Dedifferentiated amniotic fluid mesenchymal stem cell (primary cell): ENCODE data around the gene IER2.

Experiments
- DNase-seq: peaks from one replicate; pipeline ENCODE4 v3.0.0-alpha.2; 2016; ENCODE audit errors: extremely low spot score

The IER2 gene

DNA sequence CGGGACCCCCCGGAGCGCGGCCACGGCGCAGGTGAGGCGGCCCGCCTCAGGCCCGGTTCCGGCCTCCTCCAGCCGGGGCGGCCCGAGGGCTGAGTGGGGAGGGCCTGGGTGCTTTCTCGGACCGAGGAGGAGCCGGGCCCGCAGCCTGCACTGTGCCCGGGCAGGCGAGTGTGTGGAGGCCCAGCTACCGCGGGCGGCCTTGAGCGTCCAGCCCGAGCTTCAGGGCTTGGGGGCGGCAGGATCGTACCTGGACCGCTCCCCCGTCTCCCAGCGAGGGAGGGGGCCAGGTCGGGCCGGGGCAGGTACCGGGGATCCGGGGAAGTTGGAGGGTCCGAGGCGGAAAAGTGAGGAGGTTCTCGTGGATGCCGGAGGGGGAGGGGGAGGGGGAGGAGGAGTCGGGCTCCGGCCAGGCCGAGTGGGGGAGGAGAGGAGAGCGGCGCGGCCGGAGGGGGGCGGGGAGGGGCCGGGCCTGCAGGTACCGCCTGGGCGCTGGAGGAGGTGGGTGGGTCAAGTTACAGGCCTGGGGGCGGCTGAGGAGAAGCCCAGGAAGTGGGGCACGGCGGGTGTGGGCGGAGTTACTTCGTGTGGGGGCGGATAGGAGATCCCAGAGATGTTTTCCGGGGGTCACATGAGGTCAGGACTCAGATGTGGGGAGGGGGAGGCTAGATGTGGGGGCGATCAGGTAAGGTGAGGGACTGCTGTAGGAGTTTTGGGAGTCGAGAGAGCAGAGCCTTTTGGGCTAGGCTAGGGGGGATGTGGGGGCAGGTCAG lies 31.6 kb upstream of the IER2 start:
- DNase-seq = no peak

DNA sequence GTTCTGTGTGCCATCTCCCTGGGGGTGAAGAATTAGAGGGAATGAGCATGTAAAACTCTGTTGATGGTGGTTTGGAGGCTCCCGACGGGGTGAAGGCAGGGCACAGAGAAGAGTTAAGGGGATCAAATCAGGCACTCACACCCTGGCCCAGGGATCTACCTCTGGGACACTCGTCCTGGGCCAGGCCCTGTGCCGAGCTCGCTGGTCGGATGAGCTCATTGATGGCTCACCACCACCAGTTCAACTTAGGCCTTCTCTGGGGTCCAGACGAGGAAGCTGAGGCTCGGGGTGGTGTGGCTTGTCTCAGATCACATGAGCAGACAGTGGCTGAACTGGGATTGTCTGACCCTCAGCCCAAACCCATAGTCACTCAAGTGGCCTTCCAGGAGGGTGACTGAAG lies 30.6 kb upstream of the IER2 start:
- DNase-seq = no peak

DNA sequence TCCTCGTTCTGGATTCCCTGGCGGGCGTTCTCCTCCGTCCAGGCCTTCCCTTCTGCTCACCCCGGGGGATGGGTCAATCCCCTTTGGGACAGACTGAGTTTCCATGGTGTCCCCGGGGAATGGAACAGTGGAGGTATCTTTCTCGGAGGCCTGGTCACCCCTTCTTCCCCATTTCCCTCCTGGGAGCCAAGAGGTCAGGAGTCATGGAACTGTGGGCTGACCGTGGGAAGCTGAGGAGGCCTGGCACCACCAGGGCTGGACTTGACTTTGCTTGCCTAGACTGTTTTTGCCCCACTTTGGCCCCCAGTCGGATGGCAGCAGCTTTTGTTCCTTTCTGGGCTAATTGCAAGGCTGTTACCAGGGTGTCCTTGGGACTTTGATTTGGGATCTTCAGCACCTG lies 30.2 kb upstream of the IER2 start:
- no peak for DNase-seq

DNA sequence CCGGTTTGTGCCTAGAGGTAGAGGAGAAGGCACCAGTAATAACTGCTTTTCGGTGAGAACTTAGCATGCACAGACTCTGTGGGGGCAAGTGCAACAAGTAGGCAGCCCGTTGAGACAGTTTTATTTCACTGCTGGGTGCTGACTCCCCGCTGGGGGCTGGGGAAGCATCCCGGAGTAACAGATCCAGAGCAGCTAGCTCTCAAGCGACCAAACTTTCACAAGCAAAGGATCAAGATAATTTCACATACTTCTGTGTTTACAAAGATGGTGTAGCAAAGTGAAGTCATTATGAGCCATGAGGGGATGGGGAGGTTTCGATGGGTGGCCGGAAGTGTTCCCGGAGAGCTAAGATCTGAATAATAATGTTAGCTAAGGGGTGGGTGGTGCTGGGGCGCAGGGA lies 29.4 kb upstream of the IER2 start:
- DNase-seq = no peak

DNA sequence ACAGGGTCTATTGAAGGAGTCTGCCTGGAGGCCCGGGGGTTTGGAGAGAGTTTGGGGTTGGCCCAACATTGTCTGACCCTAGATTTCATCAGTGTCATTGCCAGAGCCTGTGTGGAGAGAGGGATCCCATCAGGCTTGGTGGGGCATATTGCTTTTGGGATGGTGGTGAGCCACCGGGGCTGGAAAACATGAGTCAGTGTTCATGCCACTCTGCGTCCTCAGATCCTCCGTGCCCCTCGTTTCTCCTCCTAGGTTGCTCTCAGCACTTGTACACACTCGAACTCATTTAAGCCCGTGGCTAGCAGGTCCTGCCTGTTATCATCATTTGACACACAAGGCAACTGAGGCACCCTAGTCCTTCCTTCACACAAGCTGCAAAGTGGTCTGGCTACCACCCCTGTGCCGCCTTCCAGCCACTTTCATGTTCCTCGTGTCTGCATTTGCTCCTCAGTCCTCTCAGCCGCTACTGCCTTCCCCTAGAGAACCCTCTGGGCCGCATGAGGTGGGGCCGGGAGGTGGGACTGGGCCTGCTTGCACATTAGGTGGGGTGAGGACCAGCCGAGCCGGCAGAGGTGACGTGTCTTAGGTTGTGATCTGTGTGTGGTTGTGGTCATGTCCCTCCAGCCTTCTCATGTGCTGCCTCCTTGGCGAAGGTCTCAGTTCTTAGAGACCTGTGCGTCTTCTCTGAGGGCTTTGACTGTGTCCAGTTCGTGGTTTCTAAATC lies 28.5 kb upstream of the IER2 start:
- no peak for DNase-seq

DNA sequence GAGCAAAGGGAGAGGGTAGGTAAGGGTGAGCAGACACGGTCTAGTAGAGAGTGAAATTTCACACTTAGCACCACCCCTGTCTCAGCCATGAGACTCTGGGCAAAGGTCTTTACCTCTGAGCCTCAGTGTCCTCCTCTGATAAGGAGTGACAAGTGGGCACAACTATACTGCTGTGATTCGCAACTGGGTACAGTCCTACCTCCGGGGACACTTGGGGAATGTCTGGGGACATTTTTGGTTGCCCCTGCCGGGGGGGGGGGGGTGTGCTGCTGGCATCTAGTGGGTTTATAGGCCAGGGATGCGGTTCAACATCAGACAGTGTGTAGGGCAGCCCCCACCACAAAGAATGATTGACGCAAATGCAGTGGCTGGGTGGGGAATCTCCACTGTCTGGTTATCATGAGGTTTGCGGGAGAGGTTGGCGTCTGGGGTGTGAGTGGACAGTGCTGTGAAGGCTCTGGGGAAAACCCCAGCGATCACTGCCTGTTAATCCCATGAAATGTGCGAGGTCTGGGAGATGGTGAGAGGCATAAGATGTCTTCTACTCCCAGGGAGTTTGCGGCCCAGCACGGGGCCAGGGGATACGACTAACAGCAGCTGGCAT lies 27.8 kb upstream of the IER2 start:
- DNase-seq = no peak

DNA sequence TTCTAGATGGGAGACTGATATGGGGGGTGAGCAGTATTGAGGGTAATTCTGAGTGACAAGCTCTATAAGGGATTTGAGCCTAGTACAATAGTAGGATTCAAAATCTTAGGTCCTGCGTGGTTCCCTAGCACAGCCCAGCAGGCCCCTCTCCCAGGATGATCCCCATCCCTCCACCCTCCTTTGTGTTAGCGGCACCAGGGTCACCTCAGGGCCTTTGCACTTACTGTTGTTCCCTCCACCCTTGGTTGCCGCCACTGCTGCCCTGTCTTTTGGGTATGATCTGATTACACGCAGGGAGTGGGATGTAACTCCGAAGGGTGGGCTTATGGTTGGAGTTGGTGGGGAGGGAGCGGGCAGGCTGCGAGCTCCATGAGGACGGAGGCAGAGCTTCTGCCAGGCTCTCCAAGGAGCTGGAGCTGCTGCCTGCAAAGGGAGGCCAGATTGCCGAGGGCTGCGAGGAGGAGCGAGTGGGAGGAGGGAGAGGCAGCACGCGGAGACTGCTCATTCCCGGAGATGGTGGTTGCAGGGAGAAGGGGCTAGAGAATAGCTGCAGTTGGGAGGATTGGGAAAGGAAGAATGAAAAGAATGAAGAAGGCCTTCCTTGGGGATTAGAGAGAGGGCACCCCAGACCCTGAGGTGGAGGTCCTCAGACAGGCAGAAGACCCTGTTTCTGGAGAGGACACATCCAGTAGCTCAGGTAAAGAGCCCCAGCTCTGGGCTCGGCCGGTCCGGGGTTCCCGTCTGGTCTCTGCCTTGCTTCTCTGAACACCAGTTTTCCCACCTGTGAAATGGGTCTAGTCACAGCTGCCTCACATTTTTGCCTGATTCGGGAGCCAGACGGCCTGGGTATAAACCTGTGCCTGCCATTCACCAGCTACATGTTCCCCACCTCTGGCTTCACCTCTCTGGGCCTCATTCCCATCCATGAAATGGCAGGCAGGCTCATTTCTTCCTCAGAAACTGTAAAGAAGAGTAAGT lies 26.9 kb upstream of the IER2 start:
- no peak for DNase-seq

DNA sequence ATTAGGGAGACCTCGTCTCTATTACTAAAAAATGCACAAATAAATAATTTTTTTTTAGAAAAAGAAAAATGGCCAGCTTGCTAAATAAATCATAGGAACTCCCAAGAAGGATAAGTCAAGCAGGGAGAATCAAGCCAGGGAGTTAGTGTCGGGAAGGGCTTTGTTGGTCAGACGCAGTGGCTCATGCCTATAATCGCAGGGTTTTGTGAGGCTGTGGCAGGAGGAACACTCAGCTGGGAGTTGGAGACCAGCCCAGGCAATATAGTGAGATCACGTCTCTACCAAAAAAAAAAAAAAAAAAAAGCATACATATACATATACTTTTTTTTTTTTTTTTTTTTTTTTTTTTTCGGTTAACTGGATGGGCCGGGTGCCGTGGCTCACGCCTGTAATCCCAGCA lies 23.2 kb upstream of the IER2 start:
- no peak for DNase-seq

DNA sequence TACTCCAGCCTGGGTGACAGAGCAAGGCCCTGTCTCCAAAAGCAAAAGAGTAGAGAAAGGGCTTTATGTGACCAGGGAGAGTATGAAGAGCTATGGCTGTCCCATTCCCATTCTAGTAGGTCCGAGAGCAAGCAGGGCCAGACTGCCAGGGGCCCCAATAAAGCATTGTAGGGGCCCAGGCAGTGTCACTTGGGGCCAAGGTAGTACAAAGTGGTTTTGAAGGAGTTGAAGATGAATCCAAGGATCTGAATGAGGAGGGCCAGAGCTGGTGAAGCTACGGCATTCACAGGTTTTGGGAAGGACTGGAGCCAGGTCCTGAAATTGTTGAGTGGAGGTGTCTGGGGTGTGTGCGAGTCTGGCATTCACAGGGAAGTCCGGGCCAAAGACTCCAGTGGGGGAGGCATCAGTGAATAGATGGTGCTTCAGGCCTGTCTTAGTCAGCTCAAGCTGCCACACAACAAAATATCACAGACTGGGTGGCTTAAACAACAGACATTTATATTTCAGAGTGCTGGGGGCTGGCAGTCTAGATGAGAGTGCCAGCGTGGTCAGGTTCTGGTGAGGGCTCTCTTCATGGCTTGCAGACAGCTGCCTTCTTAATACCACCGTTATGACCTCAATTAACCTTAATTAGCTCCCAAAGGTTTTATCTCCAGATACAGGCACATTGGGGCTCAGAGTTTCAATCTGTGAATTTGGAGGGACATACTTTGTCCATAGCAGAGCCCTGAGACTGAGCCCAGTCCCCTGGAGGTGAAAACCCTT lies 22.2 kb upstream of the IER2 start:
- no peak for DNase-seq

DNA sequence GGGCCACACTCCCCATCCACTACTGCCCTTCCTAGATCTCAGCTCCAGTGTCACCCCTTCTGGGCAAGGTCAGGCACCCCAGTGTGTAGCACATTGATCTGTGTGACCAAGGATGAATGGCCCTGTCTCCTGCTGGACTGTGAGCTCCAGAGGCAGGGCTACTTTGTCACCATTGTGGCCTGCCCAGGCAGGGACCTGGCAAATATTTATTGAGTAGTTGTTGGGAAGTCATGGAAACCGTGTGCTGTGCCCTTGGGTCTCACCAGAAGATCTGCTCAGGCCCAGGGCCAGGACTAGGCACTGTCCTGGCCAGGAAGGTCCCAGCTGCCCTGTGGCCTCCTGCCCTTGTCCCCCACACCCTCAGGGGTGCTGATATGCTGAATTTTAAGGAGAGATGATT lies 21.6 kb upstream of the IER2 start:
- no peak for DNase-seq

DNA sequence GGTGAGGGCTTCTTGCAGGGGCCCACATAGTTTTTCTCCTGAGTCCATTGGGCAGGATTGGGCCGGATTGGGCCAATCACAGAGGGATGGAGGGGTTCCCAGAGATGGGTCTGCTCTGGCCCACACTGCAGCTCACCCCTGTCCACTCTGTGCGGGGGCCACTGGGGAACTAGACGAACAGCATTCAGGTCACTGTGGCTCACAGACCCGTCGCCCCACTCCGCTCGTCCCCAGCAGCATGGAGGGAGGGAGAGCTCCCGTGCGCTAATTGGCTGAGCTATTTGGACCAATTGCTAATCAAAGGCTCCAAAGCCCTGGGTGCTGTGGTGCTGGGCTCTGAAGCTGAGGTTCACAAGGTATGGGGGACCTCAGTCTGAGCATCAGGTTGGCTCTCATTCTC lies 20.8 kb upstream of the IER2 start:
- DNase-seq = no peak

DNA sequence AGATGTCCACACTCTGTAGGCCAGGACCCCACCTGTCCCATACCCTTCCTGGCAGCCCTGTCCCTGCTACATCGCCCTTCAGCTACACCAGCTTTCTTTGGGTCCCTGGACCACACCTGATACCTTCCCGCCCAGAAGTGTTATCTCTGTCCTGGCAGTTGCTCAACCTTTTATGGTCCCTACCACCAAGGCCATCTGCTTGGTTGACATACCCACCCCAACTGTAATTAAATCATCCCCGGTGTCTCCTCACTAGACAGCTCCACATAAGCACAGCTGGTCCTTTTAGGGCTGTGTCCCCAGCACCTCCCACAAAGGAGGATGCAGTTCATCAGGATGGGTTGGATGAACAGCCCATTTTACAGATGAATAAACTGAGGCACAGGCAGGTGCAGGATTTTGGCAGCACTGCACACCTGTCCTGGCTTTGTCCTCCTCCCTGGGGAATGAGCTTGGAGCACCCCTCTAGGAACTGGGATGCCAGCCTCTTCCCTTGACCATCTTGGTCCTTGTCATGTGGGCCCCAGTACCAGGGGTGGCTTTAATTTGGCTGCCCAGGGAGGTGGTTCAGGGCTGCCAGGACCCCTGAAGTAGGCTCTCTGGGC lies 19.2 kb upstream of the IER2 start:
- DNase-seq = no peak

DNA sequence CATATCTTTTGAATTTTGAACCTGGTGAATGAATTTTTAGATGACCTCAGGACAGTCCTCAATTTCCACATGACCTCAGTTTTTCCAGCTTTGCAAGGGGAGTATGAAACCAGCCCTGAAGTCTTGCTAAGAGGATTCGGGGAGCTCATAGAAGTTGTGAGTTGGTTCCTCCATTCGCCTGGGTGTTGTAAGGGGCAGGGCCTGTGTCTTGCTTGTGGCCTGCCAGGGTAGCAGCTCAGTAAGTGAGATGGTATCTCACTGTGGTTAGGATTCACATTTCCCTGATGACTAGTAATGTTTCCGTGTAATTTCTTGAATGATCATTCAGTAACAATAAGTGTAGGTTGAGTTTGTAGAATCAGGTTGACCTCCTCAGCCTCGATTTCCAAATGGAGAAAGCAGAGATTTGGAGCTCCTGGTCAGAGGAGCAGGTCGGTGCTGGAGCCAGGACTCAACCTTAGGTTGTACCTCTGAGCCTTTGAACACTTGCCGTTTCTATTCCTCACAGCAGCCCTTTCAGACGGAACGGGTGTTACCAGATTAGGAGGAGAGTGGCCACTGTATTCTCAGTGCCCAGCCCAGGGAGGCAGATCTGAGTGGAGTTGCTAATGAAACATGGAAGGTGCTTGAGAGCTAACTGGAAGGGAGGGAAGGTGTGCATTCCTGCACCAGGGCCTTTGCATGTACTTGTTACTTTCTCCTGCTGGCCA lies 17.6 kb upstream of the IER2 start:
- peak; percentile 26 for DNase-seq

DNA sequence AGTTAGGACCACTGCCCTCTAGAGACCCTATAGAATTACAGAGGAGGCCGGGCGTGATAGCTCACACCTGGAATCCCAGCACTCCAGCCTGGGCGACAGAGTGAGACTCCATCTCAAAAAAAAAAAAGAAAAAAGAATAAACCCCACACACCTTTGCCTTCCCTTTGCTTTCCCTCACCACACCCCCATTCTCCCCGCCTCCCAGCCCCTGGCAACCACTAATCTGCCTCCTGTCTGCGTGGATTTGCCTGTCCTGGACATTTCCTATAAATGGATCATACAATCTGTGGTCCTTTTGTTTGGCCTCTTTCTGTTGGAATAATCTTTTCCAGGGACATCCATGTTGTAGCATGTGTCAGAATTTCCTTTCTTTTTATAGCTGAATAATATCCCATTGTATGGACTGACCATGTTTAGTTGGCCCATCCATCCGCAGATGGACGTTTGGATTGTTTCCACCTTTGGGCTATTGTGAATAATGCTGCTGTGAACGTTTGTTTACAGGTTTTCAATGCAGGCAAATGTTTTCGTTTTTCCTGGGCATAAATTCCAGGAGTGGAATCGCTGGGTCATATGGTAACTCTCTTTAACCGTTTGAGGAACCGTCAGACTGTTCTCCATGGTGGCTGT lies 16.9 kb upstream of the IER2 start:
- DNase-seq = no peak

DNA sequence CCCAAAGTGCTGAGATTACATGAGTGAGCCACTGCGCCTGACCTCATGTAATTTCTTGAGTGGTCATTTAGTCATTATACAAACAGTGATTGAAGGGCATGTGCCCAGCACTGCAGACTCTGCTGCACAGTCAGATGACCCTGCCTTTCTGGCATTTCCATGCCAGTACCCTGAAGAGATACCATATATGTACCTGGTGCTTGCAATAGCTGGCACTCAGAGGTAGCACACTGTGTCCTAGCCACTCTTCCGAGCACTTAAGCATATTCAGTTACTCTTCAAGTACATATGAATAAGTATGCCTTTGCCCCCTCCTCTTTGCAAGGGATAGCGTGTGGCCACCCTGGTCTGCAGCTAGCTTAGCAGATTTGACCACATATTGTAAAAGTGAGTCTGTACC lies 15.6 kb upstream of the IER2 start:
- no peak for DNase-seq

DNA sequence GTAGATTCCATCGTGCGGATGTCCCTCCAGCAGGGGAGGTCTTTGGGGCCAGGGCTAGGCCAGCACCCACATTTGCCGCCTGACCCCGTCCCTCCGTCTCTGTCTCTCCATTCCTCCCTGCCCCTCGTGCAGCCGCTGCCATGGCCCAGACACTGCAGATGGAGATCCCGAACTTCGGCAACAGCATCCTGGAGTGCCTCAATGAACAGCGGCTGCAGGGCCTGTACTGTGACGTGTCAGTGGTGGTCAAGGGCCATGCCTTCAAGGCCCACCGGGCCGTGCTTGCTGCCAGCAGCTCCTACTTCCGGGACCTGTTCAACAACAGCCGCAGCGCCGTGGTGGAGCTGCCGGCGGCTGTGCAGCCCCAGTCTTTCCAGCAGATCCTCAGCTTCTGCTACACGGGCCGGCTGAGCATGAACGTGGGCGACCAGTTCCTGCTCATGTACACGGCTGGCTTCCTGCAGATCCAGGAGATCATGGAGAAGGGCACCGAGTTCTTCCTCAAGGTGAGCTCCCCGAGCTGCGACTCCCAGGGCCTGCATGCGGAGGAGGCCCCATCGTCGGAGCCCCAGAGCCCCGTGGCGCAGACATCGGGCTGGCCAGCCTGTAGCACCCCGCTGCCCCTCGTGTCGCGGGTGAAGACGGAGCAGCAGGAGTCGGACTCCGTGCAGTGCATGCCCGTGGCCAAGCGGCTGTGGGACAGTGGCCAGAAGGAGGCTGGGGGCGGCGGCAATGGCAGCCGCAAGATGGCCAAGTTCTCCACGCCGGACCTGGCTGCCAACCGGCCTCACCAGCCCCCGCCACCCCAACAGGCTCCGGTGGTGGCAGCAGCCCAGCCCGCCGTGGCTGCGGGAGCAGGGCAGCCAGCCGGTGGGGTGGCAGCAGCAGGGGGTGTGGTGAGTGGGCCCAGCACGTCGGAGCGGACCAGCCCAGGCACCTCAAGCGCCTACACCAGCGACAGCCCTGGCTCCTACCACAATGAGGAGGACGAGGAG lies 14.8 kb upstream of the IER2 start:
- no peak for DNase-seq

DNA sequence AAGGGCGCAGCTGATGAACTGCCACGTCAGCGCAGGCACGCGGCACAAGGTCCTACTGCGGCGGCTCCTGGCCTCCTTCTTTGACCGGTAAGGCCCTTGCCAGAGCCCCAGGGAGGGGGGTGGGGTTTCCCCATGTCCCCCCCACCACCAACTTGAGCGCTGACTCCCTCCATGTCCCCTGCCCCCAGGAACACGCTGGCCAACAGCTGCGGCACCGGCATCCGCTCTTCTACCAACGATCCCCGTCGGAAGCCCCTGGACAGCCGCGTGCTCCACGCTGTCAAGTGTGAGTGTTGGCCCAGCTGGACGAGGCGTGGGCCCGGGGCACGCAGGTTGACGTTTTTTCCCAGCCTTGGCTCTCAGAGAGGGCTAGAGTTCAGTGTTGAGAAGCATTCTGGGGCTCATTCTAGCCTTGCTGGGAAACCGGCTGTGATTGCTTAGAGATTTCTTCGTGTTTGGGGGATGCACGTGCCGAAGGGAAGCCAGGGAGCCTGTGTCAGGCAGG lies 12.9 kb upstream of the IER2 start:
- DNase-seq = no peak
